ENCODE measurements around the gene PTRH2.

GRCh38 chr17:59714255-59714654, 7.0 kb upstream of the PTRH2 start:
- TF ChIP-seq CTCF (IDR thresholded peaks at IDR 0.05 in 2 of 3, conservative IDR thresholded peaks at IDR 0.05 in 1 of 3; ENCODE audit: borderline replicate concordance in 1 of 3, insufficient read depth in 1 of 3, low read depth in 2 of 3, low read length in 2 of 3) (no peak), ATF3 (IDR thresholded peaks at IDR 0.05) (no peak), REST (IDR thresholded peaks at IDR 0.05; ENCODE audit: low read depth) (no peak), CEBPB (IDR thresholded peaks at IDR 0.05; ENCODE audit: low read depth) (no peak), EGR1 (IDR thresholded peaks at IDR 0.05; ENCODE audit: low read depth) (no peak), JUND (IDR thresholded peaks at IDR 0.05) (no peak), MAX (IDR thresholded peaks at IDR 0.05) (no peak)
